NCI-H2029 treated with DMSO at 0.1 percent for 48 hours (cell line): Measurements from ENCODE around the gene LDLRAP1.
"Not testable (repeated sequence)": the region's sequence is repeated elsewhere in the genome, so short reads cannot be mapped to it uniquely, and the experiment has no call there.

Experiments
- DNase-seq: peaks from one replicate; lab custom pipeline; 2025; lab: John Stamatoyannopoulos, UW

The LDLRAP1 gene

DNA sequence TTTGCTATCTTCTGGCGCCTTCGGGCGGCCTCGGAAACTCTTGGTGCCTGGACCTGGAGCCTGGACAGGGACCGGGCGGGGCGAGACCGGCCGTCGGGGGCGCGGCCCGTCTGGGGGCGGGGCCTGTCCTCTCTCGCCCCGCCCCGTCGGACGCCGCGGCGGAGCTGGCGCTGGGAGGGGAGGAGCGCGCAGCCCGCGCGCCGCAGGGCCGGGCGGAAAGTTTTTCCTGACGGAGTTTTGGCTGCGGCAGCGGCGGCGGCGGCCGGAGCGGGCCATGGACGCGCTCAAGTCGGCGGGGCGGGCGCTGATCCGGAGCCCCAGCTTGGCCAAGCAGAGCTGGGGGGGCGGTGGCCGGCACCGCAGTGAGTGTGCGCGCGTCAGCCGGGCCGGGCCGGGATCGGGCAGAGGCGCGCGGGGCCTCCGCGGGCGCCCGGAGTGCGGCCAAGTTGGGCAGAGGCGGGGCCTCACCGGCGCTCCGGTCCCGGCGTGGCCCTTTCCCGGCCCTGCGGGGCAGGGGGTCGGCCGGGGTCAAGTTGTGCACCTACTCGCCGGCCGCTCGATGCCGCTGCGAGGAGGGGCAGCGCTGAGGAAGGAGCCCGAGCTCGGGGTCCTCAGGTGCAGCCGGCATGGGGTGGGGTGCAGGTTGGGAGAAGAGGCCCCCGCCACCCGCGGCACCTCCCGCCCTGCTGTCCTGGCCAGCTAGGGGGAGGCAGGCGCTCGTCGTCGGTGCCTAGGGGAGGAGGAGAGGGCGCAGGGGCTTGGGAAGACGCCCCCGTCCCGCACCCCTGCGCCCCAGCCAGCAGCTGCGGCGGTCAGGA is at the start of gene LDLRAP1:
Gene LDLRAP1 (plus strand): TSS at position 182 of the 818 bp plus-strand sequence. CDS start 93 bp downstream, at position 275.
- DNase-seq, result no peak

DNA sequence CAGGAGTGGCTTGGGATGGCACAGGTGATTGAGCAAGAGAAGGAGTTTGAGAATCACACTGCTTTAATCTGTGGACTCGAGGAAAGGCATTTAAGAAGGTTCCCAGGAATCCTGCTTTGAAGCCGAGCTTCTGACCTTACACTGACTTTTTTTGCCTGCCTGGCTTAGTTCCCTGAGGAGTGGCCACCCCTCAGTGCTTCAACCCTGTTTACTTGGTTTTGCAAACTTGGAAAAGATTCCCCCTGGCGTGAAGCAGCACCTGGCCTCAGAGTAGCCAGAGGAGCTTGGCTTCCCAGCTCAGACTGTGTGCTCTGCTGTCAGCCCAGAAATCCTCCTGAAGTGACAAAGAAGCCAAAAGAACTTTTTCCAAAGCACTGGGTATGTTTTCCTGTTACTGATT is 48.5 kb upstream of the LDLRAP1 start:
- no peak for DNase-seq

DNA sequence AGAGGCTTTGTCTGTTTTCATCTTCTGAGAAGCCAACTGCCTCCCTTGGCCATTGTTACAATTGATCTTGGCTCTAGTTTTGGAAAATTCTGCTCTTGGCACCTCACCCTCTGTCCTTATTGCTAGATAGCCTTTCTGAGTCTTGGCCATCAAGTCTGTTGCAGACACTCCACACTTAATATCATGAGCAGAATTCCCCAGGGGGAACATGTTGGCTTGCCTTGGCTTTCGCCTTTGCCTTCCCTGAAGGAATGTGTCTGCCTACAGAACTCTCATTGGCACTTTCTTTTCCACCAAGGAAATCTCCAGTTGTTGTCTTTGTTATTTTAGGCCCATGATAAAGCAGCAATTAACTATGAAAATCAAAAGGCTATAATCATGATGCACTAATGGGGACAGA is 42.7 kb upstream of the LDLRAP1 start:
- no peak for DNase-seq

DNA sequence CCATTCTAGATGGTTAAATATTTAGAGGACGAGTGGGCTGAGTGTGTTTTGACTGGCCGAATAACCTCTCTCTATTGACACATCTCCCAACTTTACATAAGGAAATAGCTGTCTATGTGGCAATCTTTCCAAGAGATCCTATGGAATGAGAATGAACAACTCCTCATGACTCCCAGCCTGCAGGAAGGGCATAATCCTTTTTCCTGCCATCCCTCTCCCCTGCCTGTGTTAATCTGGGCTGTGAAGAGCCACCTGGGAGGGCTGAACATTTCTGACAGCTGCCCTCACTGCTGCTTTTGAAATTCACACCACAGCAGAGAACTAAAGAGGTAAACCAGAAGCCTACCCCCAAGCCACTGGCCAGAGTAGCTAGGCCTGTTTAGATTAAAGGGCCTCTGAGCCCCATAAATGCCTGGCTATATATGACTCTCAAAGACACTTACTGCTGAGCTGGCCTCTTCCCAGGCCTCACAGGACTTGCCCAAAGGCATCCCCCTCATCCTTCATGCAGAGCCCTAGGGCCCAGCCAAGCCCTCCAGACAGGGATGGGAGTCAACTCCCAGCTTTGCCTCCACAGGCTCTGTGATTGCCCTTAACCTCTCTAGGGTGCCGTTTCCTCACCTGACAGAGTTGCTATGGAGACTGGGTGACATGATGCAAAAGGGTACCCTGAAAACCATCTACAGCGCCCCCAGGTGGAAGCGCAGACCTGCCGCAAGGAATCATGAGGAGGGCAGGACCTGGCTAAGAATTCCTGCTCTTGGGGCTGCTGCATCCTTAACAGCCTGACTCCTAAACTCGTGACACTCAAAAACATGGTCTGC is 42.0 kb upstream of the LDLRAP1 start:
- DNase-seq, result no peak

DNA sequence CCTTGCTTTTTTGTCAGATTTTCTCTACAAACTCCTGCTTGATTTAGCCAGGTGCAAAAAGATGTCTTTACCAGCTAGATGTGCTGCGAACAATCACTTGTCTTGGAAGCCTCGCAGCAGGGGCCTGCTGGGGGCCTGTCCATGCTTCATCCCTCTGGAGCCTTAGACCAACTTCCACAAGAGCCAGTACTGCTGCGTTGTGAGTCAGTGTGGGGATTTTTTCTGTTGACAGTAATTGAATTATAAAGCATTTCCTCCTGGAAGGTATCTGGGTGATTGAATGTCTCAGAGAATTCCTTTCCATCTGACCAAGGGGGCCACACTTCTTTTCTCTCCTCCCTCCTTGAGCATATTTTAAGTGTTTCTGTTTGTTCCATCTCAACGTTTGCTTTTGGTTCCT is 40.4 kb upstream of the LDLRAP1 start:
- DNase-seq, result no peak

GRCh38 chr1:25503551-25504426 is 39.6 kb upstream of the LDLRAP1 start:
- no peak for DNase-seq

DNA sequence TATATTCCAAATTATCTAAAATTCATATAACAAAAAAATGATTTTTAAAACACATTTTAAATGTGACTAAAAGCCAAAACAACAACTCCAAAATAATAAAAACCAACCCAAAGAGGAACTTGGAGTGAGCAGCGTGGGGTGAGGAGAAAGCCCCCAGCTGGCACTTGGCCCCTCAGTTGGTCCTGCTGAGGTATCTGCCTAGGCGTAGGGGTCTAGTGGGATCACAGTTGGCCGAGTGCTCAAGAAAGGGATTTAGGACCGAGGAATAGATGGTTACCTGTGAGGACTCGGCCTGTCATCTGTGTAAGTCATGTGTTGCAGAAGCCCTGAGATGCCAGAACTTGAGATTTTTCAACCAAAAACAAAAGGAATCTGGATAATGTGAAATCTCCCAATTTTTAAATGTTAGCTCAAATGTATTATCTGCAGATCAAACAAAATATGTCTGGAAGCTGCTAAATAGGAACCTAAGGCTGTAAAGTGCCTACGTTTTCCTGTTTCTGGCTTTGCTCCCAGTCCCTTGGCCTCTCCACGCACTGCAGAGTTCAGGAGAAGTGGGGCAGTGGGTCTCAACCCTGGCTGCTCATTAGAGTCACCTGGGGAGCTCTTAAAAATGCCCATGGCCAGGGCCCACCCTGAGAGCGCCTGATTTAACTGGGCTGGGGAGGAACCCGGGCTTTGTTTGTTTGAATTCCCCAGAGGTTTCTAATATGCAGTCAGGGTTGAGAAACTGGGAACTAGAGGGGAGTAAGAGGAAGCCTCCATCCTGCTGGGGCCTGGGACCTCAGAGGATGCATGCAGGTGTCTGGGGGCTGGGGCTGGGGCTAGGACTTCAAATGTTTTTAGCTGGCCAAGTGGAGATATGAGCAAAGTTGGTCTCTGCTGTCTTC is 38.5 kb upstream of the LDLRAP1 start:
- no peak for DNase-seq

DNA sequence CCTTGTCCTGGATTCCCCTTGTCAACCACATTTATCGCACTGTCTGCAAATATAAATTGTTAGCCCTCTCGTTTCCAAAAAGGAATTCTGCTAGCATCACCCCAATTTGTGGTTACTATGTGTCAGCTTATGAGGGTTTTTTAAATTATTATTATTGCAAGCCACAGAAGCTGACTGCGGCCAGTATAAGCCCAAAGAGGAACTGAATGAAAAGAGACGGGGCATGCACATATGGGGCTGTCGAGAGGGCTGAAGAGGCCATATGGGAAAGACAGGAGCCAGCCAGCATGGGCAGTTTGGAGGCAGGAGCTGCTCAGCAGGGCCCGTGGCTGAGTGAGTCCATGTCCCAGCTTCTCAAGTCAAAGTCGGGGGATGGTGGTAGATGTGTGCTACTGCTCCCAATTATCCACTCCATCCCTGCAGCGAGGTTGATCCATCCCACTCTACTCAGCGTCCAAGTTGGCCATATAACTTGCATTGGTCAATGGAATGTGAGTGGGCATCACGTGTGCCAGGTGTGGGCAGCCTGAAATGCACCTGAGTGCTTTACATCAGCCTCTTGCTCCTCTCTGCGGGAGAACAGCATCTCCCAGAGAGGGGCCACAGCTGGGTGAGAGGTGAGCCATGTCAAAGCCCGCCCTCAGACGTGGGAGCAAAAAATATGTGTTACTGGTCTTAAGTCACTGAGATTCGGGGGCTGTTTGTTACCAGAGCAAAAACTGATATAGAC is 37.6 kb upstream of the LDLRAP1 start:
- DNase-seq, result no peak

DNA sequence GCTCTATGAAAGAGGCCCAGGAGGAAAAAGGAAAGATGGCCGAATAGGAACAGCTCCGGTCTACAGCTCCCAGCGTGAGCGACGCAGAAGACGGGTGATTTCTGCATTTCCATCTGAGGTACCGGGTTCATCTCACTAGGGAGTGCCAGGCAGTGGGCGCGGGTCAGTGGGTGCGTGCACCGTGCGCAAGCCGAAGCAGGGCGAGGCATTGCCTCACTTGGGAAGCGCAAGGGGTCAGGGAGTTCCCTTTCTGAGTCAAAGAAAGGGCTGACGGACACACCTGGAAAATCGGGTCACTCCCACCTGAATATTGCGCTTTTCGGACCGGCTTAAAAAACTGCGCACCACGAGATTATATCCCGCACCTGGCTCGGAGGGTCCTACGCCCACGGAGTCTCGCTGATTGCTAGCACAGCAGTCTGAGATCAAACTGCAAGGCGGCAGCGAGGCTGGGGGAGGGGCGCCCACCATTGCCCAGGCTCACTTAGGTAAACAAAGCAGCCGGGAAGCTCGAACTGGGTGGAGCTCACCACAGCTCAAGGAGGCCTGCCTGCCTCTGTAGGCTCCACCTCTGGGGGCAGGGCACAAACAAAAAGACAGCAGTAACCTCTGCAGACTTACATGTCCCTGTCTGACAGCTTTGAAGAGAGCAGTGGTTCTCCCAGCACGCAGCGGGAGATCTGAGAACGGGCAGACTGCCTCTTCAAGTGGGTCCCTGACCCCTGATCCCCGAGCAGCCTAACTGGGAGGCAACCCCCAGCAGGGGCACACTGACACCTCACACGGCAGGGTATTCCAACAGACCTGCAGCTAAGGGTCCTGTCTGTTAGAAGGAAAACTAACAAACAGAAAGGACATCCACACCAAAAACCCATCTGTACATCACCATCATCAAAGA is 36.6 kb upstream of the LDLRAP1 start:
- not testable (repeated sequence) for DNase-seq

DNA sequence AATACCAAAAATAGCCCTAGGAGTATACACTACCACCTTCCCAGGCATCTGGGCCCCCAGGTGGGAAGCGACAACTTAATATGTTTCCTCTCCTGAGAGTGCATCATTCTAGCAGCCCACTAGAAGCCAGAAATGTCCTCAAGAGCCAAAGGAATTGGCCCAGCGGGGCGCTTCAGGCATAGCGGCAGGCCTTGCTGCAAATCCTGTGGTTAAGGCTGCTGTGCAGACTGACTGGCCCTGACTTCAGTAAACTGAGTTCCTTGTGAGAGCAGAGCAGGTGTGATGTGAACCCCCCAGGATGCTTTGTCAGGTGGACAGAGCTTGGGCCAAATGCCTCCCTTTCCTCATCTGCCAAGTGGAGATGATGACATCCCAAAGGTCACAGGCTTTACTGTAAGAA is 29.7 kb upstream of the LDLRAP1 start:
- DNase-seq, result no peak

DNA sequence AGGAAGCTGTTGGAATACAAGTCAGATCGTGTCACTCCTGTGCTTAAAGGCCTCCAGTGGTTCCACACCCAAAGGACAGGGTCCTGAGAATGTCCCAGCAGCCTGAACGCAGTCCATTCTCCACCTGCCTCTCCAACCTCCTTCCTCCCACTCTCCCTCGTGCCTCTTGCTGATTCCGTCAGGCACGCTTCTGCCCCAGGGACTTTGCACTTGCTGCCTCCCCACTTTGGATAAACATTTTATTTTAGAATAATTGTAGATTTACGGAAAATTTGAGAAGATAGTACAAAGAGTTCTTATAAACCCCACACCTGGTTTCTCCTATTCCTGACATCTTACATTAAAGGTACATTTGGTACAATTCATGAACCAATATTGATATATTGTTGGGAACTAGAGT is 28.4 kb upstream of the LDLRAP1 start:
- no peak for DNase-seq

- no peak for DNase-seq
Measured at GRCh38 chr1:25516686-25517085, 26.7 kb upstream of the LDLRAP1 start.

GRCh38 chr1:25517476-25518394 is 25.7 kb upstream of the LDLRAP1 start:
- DNase-seq, result no peak

DNA sequence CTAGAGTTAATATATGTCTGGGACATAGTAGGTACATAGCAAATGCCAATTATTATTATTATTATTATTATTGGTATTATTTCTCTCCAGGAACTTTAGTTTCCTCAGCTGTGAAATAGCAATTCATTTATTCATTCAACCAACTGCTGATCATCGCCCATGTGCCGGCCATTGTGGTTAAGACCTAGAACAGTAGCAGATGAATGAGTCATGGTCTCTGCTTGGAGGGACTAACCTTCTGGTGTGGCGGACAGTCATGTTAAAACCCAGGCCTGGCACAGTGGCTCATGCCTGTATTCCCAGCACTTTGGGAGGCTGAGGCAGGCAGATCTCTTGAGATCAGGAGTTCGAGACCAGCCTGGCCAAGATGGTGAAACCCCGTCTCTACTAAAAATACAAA is 23.8 kb upstream of the LDLRAP1 start:
- no peak for DNase-seq

DNA sequence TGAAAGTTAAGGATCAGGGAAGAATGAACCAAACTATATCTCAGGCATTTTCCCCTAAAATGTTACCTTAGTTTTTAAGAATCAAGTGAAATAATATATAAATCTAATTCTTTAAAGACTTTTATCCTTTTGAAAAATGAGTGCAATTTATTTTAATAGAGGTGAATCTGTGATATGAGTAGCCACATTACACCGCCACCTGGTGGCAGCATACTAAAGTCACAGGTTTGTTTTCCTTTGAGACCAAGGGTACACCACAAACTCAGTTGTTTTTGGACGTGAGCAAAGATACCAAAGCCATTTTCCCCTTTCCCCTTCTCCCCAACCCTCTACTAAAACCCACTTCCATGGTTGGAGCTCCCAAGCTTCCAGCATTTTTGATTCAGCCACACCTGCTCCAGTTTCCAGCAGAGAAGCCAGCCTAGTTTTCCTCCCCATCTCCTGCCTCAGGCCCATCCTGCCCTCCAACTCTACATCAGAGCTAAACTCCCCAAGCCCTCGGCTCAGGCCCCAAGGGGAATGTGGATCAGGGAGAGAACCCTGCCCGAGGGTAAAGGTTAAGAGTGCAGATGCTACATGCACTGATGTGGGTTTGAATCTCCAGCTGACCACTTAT is 22.9 kb upstream of the LDLRAP1 start:
- DNase-seq, result peak; percentile 12

DNA sequence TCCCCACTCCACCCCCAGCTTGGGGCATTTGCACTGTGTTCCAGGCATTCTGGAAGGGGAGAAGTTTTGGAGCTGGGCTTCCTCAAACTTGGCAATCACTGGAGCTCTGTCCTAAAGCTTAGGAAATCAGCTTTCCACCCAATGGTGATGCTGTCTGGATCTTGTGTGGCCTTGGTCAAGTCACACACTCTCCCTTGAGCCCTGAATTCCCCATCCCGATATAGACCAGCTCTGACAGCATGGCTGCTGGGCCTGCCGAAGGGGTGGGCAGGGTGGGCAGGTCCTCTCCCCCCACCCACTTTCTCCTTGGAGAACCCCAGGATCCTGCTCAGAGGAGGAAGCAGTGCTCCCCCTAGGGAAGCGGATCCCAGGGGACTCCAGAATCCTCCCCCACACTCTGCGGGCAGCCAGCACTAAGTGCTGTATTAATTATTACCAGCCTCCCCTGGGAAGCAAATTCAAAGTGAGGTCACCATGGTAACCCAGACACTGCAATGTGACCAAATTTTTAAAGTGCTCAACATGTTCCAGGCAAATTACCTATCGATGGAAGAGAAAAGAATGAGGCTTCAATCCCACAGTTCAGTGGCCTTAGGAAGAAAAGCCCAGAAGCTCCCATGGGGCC is 21.3 kb upstream of the LDLRAP1 start:
- no peak for DNase-seq

GRCh38 chr1:25523542-25523941 is 19.9 kb upstream of the LDLRAP1 start:
- DNase-seq, result no peak
